ENCODE measurements around the gene CYFIP2.

- TF ChIP-seq ZNF416 (CRISPR knock-in tag; IDR thresholded peaks at IDR 0.05) (no peak), CTCF (IDR thresholded peaks at IDR 0.05) (no peak), JUN (CRISPR knock-in tag; IDR thresholded peaks at IDR 0.05) (0 out of 2 replicates have a peak, but pooled peaks have one; percentile 19), PREB (CRISPR knock-in tag; IDR thresholded peaks at IDR 0.05; ENCODE audit: borderline replicate concordance) (no peak), NR2C2 (CRISPR knock-in tag; IDR thresholded peaks at IDR 0.05) (no peak), FOXP1 (CRISPR knock-in tag; IDR thresholded peaks at IDR 0.05; ENCODE audit: borderline replicate concordance) (no peak), ZNF138 (CRISPR knock-in tag; conservative IDR thresholded peaks at IDR 0.05) (no peak), HMGXB4 (CRISPR knock-in tag; IDR thresholded peaks at IDR 0.05) (no peak), CBFB (CRISPR knock-in tag; IDR thresholded peaks at IDR 0.05; ENCODE audit: low read depth) (no peak), GTF2I (CRISPR knock-in tag; conservative IDR thresholded peaks at IDR 0.05) (no peak), ZBTB21 (CRISPR knock-in tag; IDR thresholded peaks at IDR 0.05; ENCODE audit: borderline replicate concordance) (no peak)
Observed at GRCh38 chr5:157266286-157267007, 524 bp downstream of the CYFIP2 start.

All from WTC11 (cell line).